Measurements from ENCODE around the gene PRSS36. TPM values are rescaled to one million over a fixed set of nuclear protein-coding genes. Genes with fewer than 3 reads are reported as not detected.

The PRSS36 gene
- total and polyA plus RNA-seq, 9 of the 15 experiments (the other 6 are each of a cell fraction or from before 2014, with no cell fraction given) = 0.09 to 1.2 (median 0.54) TPM; not detected in 2

GRCh38 chr16:31179747-31180459 lies 30.0 kb upstream of the PRSS36 start, which contains the start of gene FUS (continued):
- TF ChIP-seq ZBTB34 (CRISPR knock-in tag; IDR thresholded peaks at IDR 0.05) (no peak), SUPT5H (IDR thresholded peaks at IDR 0.05) (peak; percentile 100), CBFA2T2 (conservative IDR thresholded peaks at IDR 0.05) (no peak), RBM17 (IDR thresholded peaks at IDR 0.05; ENCODE audit: borderline replicate concordance, low read depth, low read length) (no peak), MTA1 (IDR thresholded peaks at IDR 0.05; ENCODE audit: borderline replicate concordance) (no peak), CBX3 (IDR thresholded peaks at IDR 0.05; ENCODE audit: borderline replicate concordance in 1 of 2, low read length in 2 of 2) (no peak), CBX2 (IDR thresholded peaks at IDR 0.05; ENCODE audit: insufficient read depth, low read length, poor library complexity, severe bottlenecking) (no peak), BCOR (IDR thresholded peaks at IDR 0.05) (no peak; the same call in 1 of the 2 replicates), COPS2 (conservative IDR thresholded peaks at IDR 0.05) (no peak), MAZ (CRISPR knock-in tag; conservative IDR thresholded peaks at IDR 0.05 in 1 of 2, IDR thresholded peaks at IDR 0.05 in 1 of 2) (peak; percentile 75 to 84), FUS (optimal IDR thresholded peaks at IDR 0.05; ENCODE audit: low read depth, low read length) (peak; percentile 62), ETV6 (IDR thresholded peaks at IDR 0.05; ENCODE audit: borderline replicate concordance in 1 of 2, low read depth in 2 of 2, low read length in 1 of 2) (peak in 1 of 2 experiments; percentile 33; a peak in 1 of 4 replicates), ETV6 (CRISPR knock-in tag; IDR thresholded peaks at IDR 0.05; ENCODE audit: borderline replicate concordance) (peak; percentile 79; the same call in 1 of the 2 replicates), ZNF282 (CRISPR knock-in tag; IDR thresholded peaks at IDR 0.05) (peak; percentile 90), ZBTB17 (CRISPR knock-in tag; IDR thresholded peaks at IDR 0.05) (peak; percentile 69; the same call in 1 of the 2 replicates), HNRNPLL (IDR thresholded peaks at IDR 0.05; ENCODE audit: low read depth, low read length, poor library complexity, severe bottlenecking) (peak; percentile 93)
- TF ChIP-seq, protein P1, sequence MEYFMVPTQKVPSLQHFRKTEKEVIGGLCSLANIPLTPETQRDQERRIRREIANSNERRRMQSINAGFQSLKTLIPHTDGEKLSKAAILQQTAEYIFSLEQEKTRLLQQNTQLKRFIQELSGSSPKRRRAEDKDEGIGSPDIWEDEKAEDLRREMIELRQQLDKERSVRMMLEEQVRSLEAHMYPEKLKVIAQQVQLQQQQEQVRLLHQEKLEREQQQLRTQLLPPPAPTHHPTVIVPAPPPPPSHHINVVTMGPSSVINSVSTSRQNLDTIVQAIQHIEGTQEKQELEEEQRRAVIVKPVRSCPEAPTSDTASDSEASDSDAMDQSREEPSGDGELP (CRISPR knock-in tag; IDR thresholded peaks at IDR 0.05; ENCODE audit: borderline replicate concordance) = peak; percentile 72
- TF ChIP-seq, protein P2, sequence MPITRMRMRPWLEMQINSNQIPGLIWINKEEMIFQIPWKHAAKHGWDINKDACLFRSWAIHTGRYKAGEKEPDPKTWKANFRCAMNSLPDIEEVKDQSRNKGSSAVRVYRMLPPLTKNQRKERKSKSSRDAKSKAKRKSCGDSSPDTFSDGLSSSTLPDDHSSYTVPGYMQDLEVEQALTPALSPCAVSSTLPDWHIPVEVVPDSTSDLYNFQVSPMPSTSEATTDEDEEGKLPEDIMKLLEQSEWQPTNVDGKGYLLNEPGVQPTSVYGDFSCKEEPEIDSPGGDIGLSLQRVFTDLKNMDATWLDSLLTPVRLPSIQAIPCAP (CRISPR knock-in tag; IDR thresholded peaks at IDR 0.05; ENCODE audit: borderline replicate concordance) = peak; percentile 93
- TF ChIP-seq, protein P3, sequence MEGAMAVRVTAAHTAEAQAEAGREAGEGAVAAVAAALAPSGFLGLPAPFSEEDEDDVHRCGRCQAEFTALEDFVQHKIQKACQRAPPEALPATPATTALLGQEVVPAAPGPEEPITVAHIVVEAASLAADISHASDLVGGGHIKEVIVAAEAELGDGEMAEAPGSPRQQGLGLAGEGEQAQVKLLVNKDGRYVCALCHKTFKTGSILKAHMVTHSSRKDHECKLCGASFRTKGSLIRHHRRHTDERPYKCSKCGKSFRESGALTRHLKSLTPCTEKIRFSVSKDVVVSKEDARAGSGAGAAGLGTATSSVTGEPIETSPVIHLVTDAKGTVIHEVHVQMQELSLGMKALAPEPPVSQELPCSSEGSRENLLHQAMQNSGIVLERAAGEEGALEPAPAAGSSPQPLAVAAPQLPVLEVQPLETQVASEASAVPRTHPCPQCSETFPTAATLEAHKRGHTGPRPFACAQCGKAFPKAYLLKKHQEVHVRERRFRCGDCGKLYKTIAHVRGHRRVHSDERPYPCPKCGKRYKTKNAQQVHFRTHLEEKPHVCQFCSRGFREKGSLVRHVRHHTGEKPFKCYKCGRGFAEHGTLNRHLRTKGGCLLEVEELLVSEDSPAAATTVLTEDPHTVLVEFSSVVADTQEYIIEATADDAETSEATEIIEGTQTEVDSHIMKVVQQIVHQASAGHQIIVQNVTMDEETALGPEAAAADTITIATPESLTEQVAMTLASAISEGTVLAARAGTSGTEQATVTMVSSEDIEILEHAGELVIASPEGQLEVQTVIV (CRISPR knock-in tag; IDR thresholded peaks at IDR 0.05; ENCODE audit: borderline replicate concordance) = no peak; the same call in 1 of the 2 replicates
- TF ChIP-seq, protein P4, sequence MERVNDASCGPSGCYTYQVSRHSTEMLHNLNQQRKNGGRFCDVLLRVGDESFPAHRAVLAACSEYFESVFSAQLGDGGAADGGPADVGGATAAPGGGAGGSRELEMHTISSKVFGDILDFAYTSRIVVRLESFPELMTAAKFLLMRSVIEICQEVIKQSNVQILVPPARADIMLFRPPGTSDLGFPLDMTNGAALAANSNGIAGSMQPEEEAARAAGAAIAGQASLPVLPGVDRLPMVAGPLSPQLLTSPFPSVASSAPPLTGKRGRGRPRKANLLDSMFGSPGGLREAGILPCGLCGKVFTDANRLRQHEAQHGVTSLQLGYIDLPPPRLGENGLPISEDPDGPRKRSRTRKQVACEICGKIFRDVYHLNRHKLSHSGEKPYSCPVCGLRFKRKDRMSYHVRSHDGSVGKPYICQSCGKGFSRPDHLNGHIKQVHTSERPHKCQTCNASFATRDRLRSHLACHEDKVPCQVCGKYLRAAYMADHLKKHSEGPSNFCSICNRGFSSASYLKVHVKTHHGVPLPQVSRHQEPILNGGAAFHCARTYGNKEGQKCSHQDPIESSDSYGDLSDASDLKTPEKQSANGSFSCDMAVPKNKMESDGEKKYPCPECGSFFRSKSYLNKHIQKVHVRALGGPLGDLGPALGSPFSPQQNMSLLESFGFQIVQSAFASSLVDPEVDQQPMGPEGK (CRISPR knock-in tag; IDR thresholded peaks at IDR 0.05; ENCODE audit: borderline replicate concordance) = peak; percentile 82; the same call in 1 of the 2 replicates

Data from K562 (cell line).